ENCODE measurements around the gene WDFY3.

The WDFY3 gene

GRCh38 chr4:84940960-84941359, 25.5 kb downstream of the WDFY3 start:
- no peak for TF ChIP-seq CSDC2 (CRISPR knock-in tag; IDR thresholded peaks at IDR 0.05)
- no peak for TF ChIP-seq ISL1 (CRISPR knock-in tag; IDR thresholded peaks at IDR 0.05)
- TF ChIP-seq ZC3H10 (CRISPR knock-in tag; IDR thresholded peaks at IDR 0.05) = no peak
- no peak for TF ChIP-seq ZFP3 (CRISPR knock-in tag; IDR thresholded peaks at IDR 0.05)
- no peak for TF ChIP-seq TCF4 (CRISPR knock-in tag; IDR thresholded peaks at IDR 0.05; ENCODE audit: borderline replicate concordance)
- no peak for TF ChIP-seq ZNF8 (CRISPR knock-in tag; IDR thresholded peaks at IDR 0.05)
- TF ChIP-seq ZFP30 (CRISPR knock-in tag; IDR thresholded peaks at IDR 0.05) = no peak
- TF ChIP-seq CSRNP3 (CRISPR knock-in tag; IDR thresholded peaks at IDR 0.05) = no peak
- TF ChIP-seq ZNF70 (CRISPR knock-in tag; IDR thresholded peaks at IDR 0.05) = no peak
- no peak for TF ChIP-seq RARB (CRISPR knock-in tag; IDR thresholded peaks at IDR 0.05)
- TF ChIP-seq CREB5 (CRISPR knock-in tag; IDR thresholded peaks at IDR 0.05; ENCODE audit: low read depth) = no peak
- no peak for TF ChIP-seq ESRRG (CRISPR knock-in tag; IDR thresholded peaks at IDR 0.05)
- TF ChIP-seq ARNTL (CRISPR knock-in tag; IDR thresholded peaks at IDR 0.05; ENCODE audit: borderline replicate concordance, low read depth) = no peak
- no peak for TF ChIP-seq OSR1 (CRISPR knock-in tag; IDR thresholded peaks at IDR 0.05)
- TF ChIP-seq POU6F1 (CRISPR knock-in tag; IDR thresholded peaks at IDR 0.05; ENCODE audit: borderline replicate concordance, low read depth) = no peak

GRCh38 chr4:84939113-84939512, 27.4 kb downstream of the WDFY3 start:
- no peak for TF ChIP-seq ZNF8 (CRISPR knock-in tag; IDR thresholded peaks at IDR 0.05)
- TF ChIP-seq ARNTL (CRISPR knock-in tag; IDR thresholded peaks at IDR 0.05; ENCODE audit: borderline replicate concordance, low read depth) = no peak
- no peak for TF ChIP-seq CREB5 (CRISPR knock-in tag; IDR thresholded peaks at IDR 0.05; ENCODE audit: low read depth)
- no peak for TF ChIP-seq ZNF70 (CRISPR knock-in tag; IDR thresholded peaks at IDR 0.05)
- no peak for TF ChIP-seq RARB (CRISPR knock-in tag; IDR thresholded peaks at IDR 0.05)
- no peak for TF ChIP-seq CSRNP3 (CRISPR knock-in tag; IDR thresholded peaks at IDR 0.05)
- ATAC-seq = peak; percentile 27; the same call in 2 of the 3 replicates

More at GRCh38 chr4:84940960-84941359, 25.5 kb downstream of the WDFY3 start:
- ATAC-seq = no peak

GRCh38 chr4:84938316-84938715, 28.2 kb downstream of the WDFY3 start:
- TF ChIP-seq TOX (CRISPR knock-in tag; IDR thresholded peaks at IDR 0.05; ENCODE audit: borderline replicate concordance) (no peak), CREB5 (CRISPR knock-in tag; IDR thresholded peaks at IDR 0.05; ENCODE audit: low read depth) (0 out of 2 replicates have a peak, but pooled peaks have one; percentile 16), POU6F1 (CRISPR knock-in tag; IDR thresholded peaks at IDR 0.05; ENCODE audit: borderline replicate concordance, low read depth) (no peak), SNAI2 (CRISPR knock-in tag; IDR thresholded peaks at IDR 0.05) (no peak), ZNF70 (CRISPR knock-in tag; IDR thresholded peaks at IDR 0.05) (no peak), ZC3H10 (CRISPR knock-in tag; IDR thresholded peaks at IDR 0.05) (peak; percentile 77; the same call in 1 of the 2 replicates), ISL1 (CRISPR knock-in tag; IDR thresholded peaks at IDR 0.05) (peak; percentile 66; the same call in 1 of the 2 replicates), ZFP3 (CRISPR knock-in tag; IDR thresholded peaks at IDR 0.05) (no peak)
- peak; percentile 97 for ATAC-seq

Data from SK-N-SH treated with all-trans-retinoic acid at 6 μM for 48 hours (cell line).